Activated T-helper 2 cell treated with anti-CD3 and anti-CD28 coated beads, Interferon-gamma antibody, Interleukin-2, Interleukin-4, amounts not matched to agents 10 μg/mL and 5 μg/mL and 100 μg/mL, durations not matched to agents 14 hours and 24 hours and 36 hours (primary cell): ENCODE measurements around the gene AMZ1. TPM values are rescaled to one million over a fixed set of nuclear protein-coding genes. Genes with fewer than 3 reads are reported as not detected.

Experiments used
- DNase-seq: peaks from one replicate; pipeline ENCODE4 v3.0.0; 2021; ENCODE audit warnings: low spot score
- H3K27ac Mint-ChIP-seq: one replicate; pipeline ENCODE4 v1.8.0; 2021; ENCODE audit warnings: mixed read lengths
- H3K27me3 Mint-ChIP-seq: one replicate; pipeline ENCODE4 v1.8.0; 2021; ENCODE audit warnings: low read depth, mixed read lengths
- H3K36me3 Mint-ChIP-seq: one replicate; pipeline ENCODE4 v1.8.0; 2021; ENCODE audit warnings: low read depth, mixed read lengths
- H3K4me1 Mint-ChIP-seq: one replicate; pipeline ENCODE4 v1.8.0; 2021; ENCODE audit warnings: low read depth, mixed read lengths
- H3K4me3 Mint-ChIP-seq: one replicate; pipeline ENCODE4 v1.8.0; 2021; ENCODE audit warnings: low read depth, mild to moderate bottlenecking, moderate library complexity, mixed read lengths
- H3K9me3 Mint-ChIP-seq: one replicate; pipeline ENCODE4 v1.8.0; 2021; ENCODE audit warnings: mixed read lengths
- intact Hi-C: fragments of 100-400 bp; cut with micrococcal nuclease; formaldehyde crosslinking; loops from one replicate; pipeline ENCODE4 v1.15.1; 2023
- total RNA-seq: library from RNA; stranded (reverse); gene quantifications from 2 replicates; pipeline ENCODE4 v1.2.3, GENCODE V29; 2022

Gene AMZ1
- total RNA-seq, 1 donor from 2014 or later, result 0.07 TPM

- peak overlapping the region; percentile 66 for H3K4me3 Mint-ChIP-seq
- intact Hi-C loops, result no loop called here
Measured at GRCh38 chr7:2645274-2645868, 42.6 kb upstream of the AMZ1 start.

GRCh38 chr7:2646336-2646679, 41.7 kb upstream of the AMZ1 start:
- no peak overlapping the region for H3K27ac Mint-ChIP-seq
- H3K36me3 Mint-ChIP-seq, result no peaks in the 10 kb centered on the region
- intact Hi-C loops, result no loop called here
- no peak for DNase-seq
- H3K4me3 Mint-ChIP-seq, result no peak overlapping the region
- no peaks in the 10 kb centered on the region for H3K9me3 Mint-ChIP-seq
- H3K4me1 Mint-ChIP-seq, result peaks cover 13% of the 10 kb centered on the region
- no peaks in the 10 kb centered on the region for H3K27me3 Mint-ChIP-seq

More at GRCh38 chr7:2645274-2645868, 42.6 kb upstream of the AMZ1 start:
- Mint-ChIP-seq H3K9me3 (no peaks in the 10 kb centered on the region), H3K27me3 (no peaks in the 10 kb centered on the region), H3K4me1 (peaks cover 13% of the 10 kb centered on the region), H3K27ac (peak overlapping the region; percentile 83), H3K36me3 (no peaks in the 10 kb centered on the region)
- DNase-seq, result peak; percentile 24

- no peak overlapping the region for H3K27ac Mint-ChIP-seq
- peaks cover 13% of the 10 kb centered on the region for H3K4me1 Mint-ChIP-seq
- H3K4me3 Mint-ChIP-seq, result no peak overlapping the region
- H3K27me3 Mint-ChIP-seq, result no peaks in the 10 kb centered on the region
- no peak for DNase-seq
- H3K36me3 Mint-ChIP-seq, result no peaks in the 10 kb centered on the region
- intact Hi-C loops, result no loop called here
- no peaks in the 10 kb centered on the region for H3K9me3 Mint-ChIP-seq
Measured at GRCh38 chr7:2646680-2647571, 41.1 kb upstream of the AMZ1 start.

GRCh38 chr7:2647594-2648172, 40.3 kb upstream of the AMZ1 start:
- H3K27me3 Mint-ChIP-seq, result no peaks in the 10 kb centered on the region
- no peaks in the 10 kb centered on the region for H3K36me3 Mint-ChIP-seq
- H3K4me1 Mint-ChIP-seq, result peaks cover 13% of the 10 kb centered on the region
- no peak overlapping the region for H3K27ac Mint-ChIP-seq
- intact Hi-C loops, result no loop called here
- DNase-seq, result no peak
- no peak overlapping the region for H3K4me3 Mint-ChIP-seq
- no peaks in the 10 kb centered on the region for H3K9me3 Mint-ChIP-seq

- Mint-ChIP-seq H3K27ac (no peak overlapping the region), H3K9me3 (no peaks in the 10 kb centered on the region), H3K4me1 (peaks cover 12% of the 10 kb centered on the region), H3K36me3 (no peaks in the 10 kb centered on the region), H3K27me3 (no peaks in the 10 kb centered on the region), H3K4me3 (no peak overlapping the region)
- intact Hi-C loops, result no loop called here
- DNase-seq, result no peak
Measured at GRCh38 chr7:2649139-2649838, 38.7 kb upstream of the AMZ1 start.

GRCh38 chr7:2649991-2650390, 38.0 kb upstream of the AMZ1 start:
- no peak for DNase-seq
- H3K27me3 Mint-ChIP-seq, result no peaks in the 10 kb centered on the region
- no peak overlapping the region for H3K4me3 Mint-ChIP-seq
- H3K4me1 Mint-ChIP-seq, result peaks cover 8% of the 10 kb centered on the region
- no peaks in the 10 kb centered on the region for H3K9me3 Mint-ChIP-seq
- no peaks in the 10 kb centered on the region for H3K36me3 Mint-ChIP-seq
- intact Hi-C loops, result no loop called here
- no peak overlapping the region for H3K27ac Mint-ChIP-seq

- Mint-ChIP-seq H3K9me3 (no peaks in the 10 kb centered on the region), H3K27me3 (no peaks in the 10 kb centered on the region), H3K36me3 (no peaks in the 10 kb centered on the region), H3K4me3 (no peak overlapping the region), H3K4me1 (peaks cover 3% of the 10 kb centered on the region), H3K27ac (no peak overlapping the region)
- intact Hi-C loops, result no loop called here
- DNase-seq, result no peak
Measured at GRCh38 chr7:2650451-2650850, 37.6 kb upstream of the AMZ1 start.

GRCh38 chr7:2651336-2651735, 36.7 kb upstream of the AMZ1 start:
- DNase-seq, result no peak
- no peaks in the 10 kb centered on the region for H3K27me3 Mint-ChIP-seq
- H3K4me1 Mint-ChIP-seq, result no peaks in the 10 kb centered on the region
- H3K9me3 Mint-ChIP-seq, result no peaks in the 10 kb centered on the region
- H3K27ac Mint-ChIP-seq, result no peak overlapping the region
- no peaks in the 10 kb centered on the region for H3K36me3 Mint-ChIP-seq
- intact Hi-C loops, result no loop called here
- H3K4me3 Mint-ChIP-seq, result no peak overlapping the region

GRCh38 chr7:2651847-2652735, 35.9 kb upstream of the AMZ1 start:
- no peak for DNase-seq
- H3K9me3 Mint-ChIP-seq, result no peaks in the 10 kb centered on the region
- H3K27ac Mint-ChIP-seq, result no peak overlapping the region
- no peak overlapping the region for H3K4me3 Mint-ChIP-seq
- H3K4me1 Mint-ChIP-seq, result no peaks in the 10 kb centered on the region
- H3K27me3 Mint-ChIP-seq, result no peaks in the 10 kb centered on the region
- intact Hi-C loops, result no loop called here
- no peaks in the 10 kb centered on the region for H3K36me3 Mint-ChIP-seq

- DNase-seq, result no peak
- no peaks in the 10 kb centered on the region for H3K9me3 Mint-ChIP-seq
- intact Hi-C loops, result no loop called here
- no peak overlapping the region for H3K4me3 Mint-ChIP-seq
- H3K27me3 Mint-ChIP-seq, result no peaks in the 10 kb centered on the region
- H3K4me1 Mint-ChIP-seq, result no peaks in the 10 kb centered on the region
- H3K36me3 Mint-ChIP-seq, result no peaks in the 10 kb centered on the region
- no peak overlapping the region for H3K27ac Mint-ChIP-seq
Measured at GRCh38 chr7:2652736-2653060, 35.3 kb upstream of the AMZ1 start.

GRCh38 chr7:2654059-2654458, 33.9 kb upstream of the AMZ1 start:
- H3K4me3 Mint-ChIP-seq, result no peak overlapping the region
- no peaks in the 10 kb centered on the region for H3K4me1 Mint-ChIP-seq
- no peaks in the 10 kb centered on the region for H3K9me3 Mint-ChIP-seq
- no peak overlapping the region for H3K27ac Mint-ChIP-seq
- no peaks in the 10 kb centered on the region for H3K27me3 Mint-ChIP-seq
- no peak for DNase-seq
- no peaks in the 10 kb centered on the region for H3K36me3 Mint-ChIP-seq
- intact Hi-C loops, result no loop called here

- H3K27me3 Mint-ChIP-seq, result no peaks in the 10 kb centered on the region
- DNase-seq, result no peak
- no peaks in the 10 kb centered on the region for H3K9me3 Mint-ChIP-seq
- H3K4me1 Mint-ChIP-seq, result no peaks in the 10 kb centered on the region
- intact Hi-C loops, result no loop called here
- no peaks in the 10 kb centered on the region for H3K36me3 Mint-ChIP-seq
- H3K4me3 Mint-ChIP-seq, result no peak overlapping the region
- no peak overlapping the region for H3K27ac Mint-ChIP-seq
Measured at GRCh38 chr7:2655870-2656614, 32.0 kb upstream of the AMZ1 start.
